Trophoblast cell (in vitro differentiated cells and primary cell): ENCODE data around the gene SUPT20HL1.
"Not testable (repeated sequence)": the region's sequence is repeated elsewhere in the genome, so short reads cannot be mapped to it uniquely, and the experiment has no call there.

Experiments
- DNase-seq, 2 donors: peaks; one replicate each; pipeline ENCODE4 v3.0.0-alpha.2; 2016
- H2AFZ ChIP-seq: 2 replicates; pipeline ENCODE4 v1.6.1; 2013; ENCODE audit warnings: low read length, moderate library complexity, mild to moderate bottlenecking; ENCODE audit not compliant: insufficient read depth, poor library complexity
- H2AK5ac ChIP-seq: 2 replicates; pipeline ENCODE4 v1.6.1; 2013; ENCODE audit warnings: mild to moderate bottlenecking, low read length
- H2BK120ac ChIP-seq: 2 replicates; pipeline ENCODE4 v1.6.1; 2013; ENCODE audit warnings: low read length, mild to moderate bottlenecking, moderate library complexity; ENCODE audit not compliant: insufficient read depth, poor library complexity
- H2BK12ac ChIP-seq: 2 replicates; pipeline ENCODE4 v1.6.1; 2013; ENCODE audit warnings: mild to moderate bottlenecking, low read length, moderate library complexity
- H2BK5ac ChIP-seq: 2 replicates; pipeline ENCODE4 v1.6.1; 2013; ENCODE audit warnings: low read length, low read depth, moderate library complexity, mild to moderate bottlenecking; ENCODE audit not compliant: poor library complexity
- H3K14ac ChIP-seq: 2 replicates; pipeline ENCODE4 v1.6.1; 2013; ENCODE audit warnings: mild to moderate bottlenecking, low read length
- H3K18ac ChIP-seq: 2 replicates; pipeline ENCODE4 v1.6.1; 2013; ENCODE audit warnings: mild to moderate bottlenecking, low read length
- H3K23ac ChIP-seq: 2 replicates; pipeline ENCODE4 v1.6.1; 2013; ENCODE audit warnings: low read length
- H3K27ac ChIP-seq: 2 replicates; pipeline ENCODE4 v1.5.1; 2013; ENCODE audit warnings: low read depth, mild to moderate bottlenecking, inconsistent platforms, low read length, moderate library complexity
- H3K27me3 ChIP-seq: 2 replicates; pipeline ENCODE4 v1.6.1; 2013; ENCODE audit warnings: inconsistent platforms, mild to moderate bottlenecking, low read length, moderate library complexity; ENCODE audit not compliant: insufficient read depth
- H3K36me3 ChIP-seq, 2 experiments: 1 replicate in 1 of 2; 2 replicates in 1 of 2; pipeline ENCODE4 v1.6.1; 2013; ENCODE audit warnings: low read length in 2 of 2, mild to moderate bottlenecking in 2 of 2, moderate library complexity in 1 of 2; ENCODE audit not compliant: insufficient read depth in 2 of 2, control insufficient read depth in 1 of 2
- H3K4ac ChIP-seq: 2 replicates; pipeline ENCODE4 v1.6.1; 2013; ENCODE audit warnings: low read depth, mild to moderate bottlenecking, low read length, moderate library complexity
- H3K4me1 ChIP-seq, 2 experiments: 1 replicate in 1 of 2; 2 replicates in 1 of 2; pipeline ENCODE4 v1.6.1; 2013; ENCODE audit warnings: low read length in 2 of 2, mild to moderate bottlenecking in 2 of 2, moderate library complexity in 1 of 2; ENCODE audit not compliant: insufficient read depth in 2 of 2, control insufficient read depth in 1 of 2
- H3K4me2 ChIP-seq: 2 replicates; pipeline ENCODE4 v1.6.1; 2013; ENCODE audit warnings: inconsistent platforms, mild to moderate bottlenecking, low read length, moderate library complexity
- H3K4me3 ChIP-seq: 2 replicates; pipeline ENCODE4 v1.5.1; 2013; ENCODE audit warnings: mild to moderate bottlenecking, low read depth, low read length, inconsistent platforms
- H3K79me1 ChIP-seq: one replicate; pipeline ENCODE4 v1.6.1; 2013; ENCODE audit warnings: low read length
- H3K79me2 ChIP-seq: 2 replicates; pipeline ENCODE4 v1.6.1; 2013; ENCODE audit warnings: low read length, mild to moderate bottlenecking; ENCODE audit not compliant: control insufficient read depth, insufficient read depth, poor library complexity
- H3K9ac ChIP-seq: 2 replicates; pipeline ENCODE4 v1.6.1; 2013; ENCODE audit warnings: mild to moderate bottlenecking, low read length
- H3K9me3 ChIP-seq: 2 replicates; pipeline ENCODE4 v1.6.1; 2013; ENCODE audit warnings: low read depth, mild to moderate bottlenecking, control low read depth, inconsistent platforms, low read length; ENCODE audit not compliant: insufficient read depth
- H4K12ac ChIP-seq: 2 replicates; pipeline ENCODE4 v1.6.1; 2013; ENCODE audit warnings: low read depth, mild to moderate bottlenecking, low read length, moderate library complexity
- H4K8ac ChIP-seq: 2 replicates; pipeline ENCODE4 v1.6.1; 2013; ENCODE audit warnings: low read depth, mild to moderate bottlenecking, low read length, moderate library complexity
- H4K91ac ChIP-seq: one replicate; pipeline ENCODE4 v1.6.1; 2013; ENCODE audit warnings: low read depth, mild to moderate bottlenecking, low read length, moderate library complexity
- WGBS: extraction: QIAGEN DNeasy Blood & Tissue Kit; methylation state at CpG from one replicate; pipeline ENCODE4 v1.1.7; 2013; ENCODE audit warnings: missing lambda C conversion rate; ENCODE audit not compliant: insufficient read length, insufficient coverage; ENCODE audit errors: extremely low coverage; 5-methylcytosine and 5-hydroxymethylcytosine counted together

Gene SUPT20HL1

GRCh38 chrX:24357106-24357505 lies 3.3 kb upstream of the SUPT20HL1 start:
- H2AFZ ChIP-seq: no peak overlapping the region
- H2BK120ac ChIP-seq: no peak overlapping the region
- H3K23ac ChIP-seq: no peak overlapping the region
- H3K36me3 ChIP-seq: no peaks in the 10 kb centered on the region
- no peak for DNase-seq
- H4K12ac ChIP-seq: no peak overlapping the region
- no peak overlapping the region for H3K9ac ChIP-seq
- H3K27me3 ChIP-seq: no peaks in the 10 kb centered on the region
- no peak overlapping the region for H3K18ac ChIP-seq
- H3K79me2 ChIP-seq: no peaks in the 10 kb centered on the region
- H4K8ac ChIP-seq: no peak overlapping the region
- no peak overlapping the region for H3K27ac ChIP-seq
- no peak overlapping the region for H3K4me3 ChIP-seq
- H3K9me3 ChIP-seq: no peaks in the 10 kb centered on the region
- no peak overlapping the region for H3K4me2 ChIP-seq
- no peak overlapping the region for H4K91ac ChIP-seq
- no peak overlapping the region for H3K4ac ChIP-seq
- no peaks in the 10 kb centered on the region for H3K79me1 ChIP-seq
- H3K4me1 ChIP-seq: no peaks in the 10 kb centered on the region
- H2AK5ac ChIP-seq: no peak overlapping the region
- no peak overlapping the region for H2BK5ac ChIP-seq
- no peak overlapping the region for H3K14ac ChIP-seq
- no peak overlapping the region for H2BK12ac ChIP-seq

DNA sequence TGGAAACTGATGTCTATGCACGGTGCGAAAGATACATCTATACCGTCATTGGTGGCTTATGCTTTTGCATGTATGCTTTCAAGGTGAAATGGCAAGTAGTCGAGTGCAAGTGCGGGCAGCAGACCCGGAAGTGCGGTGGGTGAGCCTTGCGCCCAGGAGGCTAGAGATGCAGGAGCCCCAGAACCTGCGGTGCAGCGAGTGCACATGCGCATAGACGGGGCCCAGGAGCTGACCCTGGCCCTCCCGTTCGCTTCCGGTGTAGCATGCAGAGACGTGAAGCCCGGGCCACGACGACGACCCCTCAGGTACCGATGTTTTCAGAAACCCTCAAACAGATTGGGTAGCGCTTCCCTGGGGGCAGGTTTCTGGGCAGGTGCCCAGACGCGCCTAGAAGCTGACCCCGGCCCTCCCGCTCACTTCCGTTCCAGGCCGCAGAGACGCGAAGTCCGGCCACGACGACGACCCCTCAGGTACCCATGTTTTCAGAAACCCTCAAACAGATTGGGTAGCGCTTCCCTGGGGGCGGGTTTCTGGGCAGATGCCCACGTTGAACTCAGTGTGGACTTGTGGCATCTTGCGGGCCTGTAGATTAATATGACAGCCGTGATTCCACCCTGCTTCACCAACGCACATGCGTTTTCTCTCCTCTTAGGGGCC lies 1.8 kb downstream of the SUPT20HL1 start:
- H4K8ac ChIP-seq, H2BK120ac ChIP-seq, H3K4me1 ChIP-seq, H4K91ac ChIP-seq, H3K9ac ChIP-seq, H3K4ac ChIP-seq, H4K12ac ChIP-seq, H3K9me3 ChIP-seq, H2BK5ac ChIP-seq, H3K14ac ChIP-seq, H2AK5ac ChIP-seq, H3K36me3 ChIP-seq, H3K4me3 ChIP-seq, H2BK12ac ChIP-seq, H3K23ac ChIP-seq, H3K4me2 ChIP-seq, H3K27me3 ChIP-seq, H3K18ac ChIP-seq, H3K79me2 ChIP-seq, H3K79me1 ChIP-seq, H3K27ac ChIP-seq, H2AFZ ChIP-seq: not testable (repeated sequence)
- DNase-seq: peak in 1 of 2 donors; percentile 20
- no CpG with 5 or more reads among the region's 41 CpGs for WGBS

- not testable (repeated sequence) for H4K91ac ChIP-seq, H3K79me1 ChIP-seq, H3K14ac ChIP-seq, H3K4me3 ChIP-seq, H2BK120ac ChIP-seq, DNase-seq, H3K18ac ChIP-seq, H3K27ac ChIP-seq, H2AFZ ChIP-seq, H3K79me2 ChIP-seq, H3K4me1 ChIP-seq, H3K4ac ChIP-seq, H3K23ac ChIP-seq, H4K12ac ChIP-seq, H3K27me3 ChIP-seq, H2BK5ac ChIP-seq, H3K36me3 ChIP-seq, H3K9me3 ChIP-seq, H2AK5ac ChIP-seq, H3K9ac ChIP-seq, H3K4me2 ChIP-seq, H2BK12ac ChIP-seq, H4K8ac ChIP-seq
- no CpG with 5 or more reads among the region's 16 CpGs for WGBS
Measured at GRCh38 chrX:24363432-24364181, 3.2 kb downstream of the SUPT20HL1 start.

DNA sequence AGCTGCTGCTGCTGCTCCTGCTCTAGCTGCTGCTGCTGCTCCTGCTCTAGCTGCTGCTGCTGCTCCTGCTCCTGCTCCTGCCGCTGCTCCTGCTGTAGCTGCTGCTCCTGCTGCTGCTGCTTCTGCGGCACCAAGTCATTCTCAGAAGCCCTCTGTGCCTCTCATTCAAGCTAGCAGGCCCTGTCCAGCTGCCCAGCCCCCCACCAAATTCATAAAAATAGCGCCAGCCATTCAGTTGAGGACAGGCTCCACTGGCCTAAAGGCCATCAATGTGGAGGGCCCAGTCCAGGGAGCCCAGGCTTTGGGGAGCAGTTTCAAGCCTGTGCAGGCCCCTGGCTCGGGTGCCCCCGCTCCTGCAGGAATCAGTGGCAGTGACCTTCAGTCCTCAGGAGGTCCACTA lies 3.9 kb downstream of the SUPT20HL1 start:
- Histone ChIP-seq H3K9me3 (no peaks in the 10 kb centered on the region), H3K4ac (no peak overlapping the region), H3K14ac (no peak overlapping the region), H3K23ac (no peak overlapping the region), H3K27ac (no peak overlapping the region), H3K79me2 (no peaks in the 10 kb centered on the region), H4K12ac (no peak overlapping the region), H3K4me1 (no peaks in the 10 kb centered on the region), H3K18ac (no peak overlapping the region), H3K27me3 (no peaks in the 10 kb centered on the region), H3K79me1 (no peaks in the 10 kb centered on the region), H3K36me3 (no peaks in the 10 kb centered on the region), H3K9ac (no peak overlapping the region), H2BK120ac (no peak overlapping the region), H2BK12ac (no peak overlapping the region), H4K8ac (no peak overlapping the region), H2AK5ac (no peak overlapping the region), H2AFZ (no peak overlapping the region), H4K91ac (no peak overlapping the region), H2BK5ac (no peak overlapping the region), H3K4me2 (no peak overlapping the region), H3K4me3 (no peak overlapping the region)
- no peak for DNase-seq
- WGBS: no CpG with 5 or more reads among the region's 5 CpGs
